Nucleus accumbens (tissue), 56 donors: ENCODE measurements around the gene CARM1.

Source experiments
- DNase-seq, 56 donors: peaks; one replicate each; lab custom pipeline; 2025; lab: John Stamatoyannopoulos, UW

The CARM1 gene

GRCh38 chr19:10896851-10897526 lies 25.6 kb downstream of the CARM1 start:
- DNase-seq, result no peak

GRCh38 chr19:10898633-10899032 lies 27.3 kb downstream of the CARM1 start:
- DNase-seq, result no peak

GRCh38 chr19:10899151-10899653 lies 27.8 kb downstream of the CARM1 start:
- DNase-seq, result peak in 10 of 56 donors; percentile 3 to 58 (median 22)

- DNase-seq, result no peak
Measured at GRCh38 chr19:10907925-10908324, 36.6 kb downstream of the CARM1 start.

- no peak for DNase-seq
Measured at GRCh38 chr19:10908380-10908960, 37.1 kb downstream of the CARM1 start.

- no peak for DNase-seq
Measured at GRCh38 chr19:10911579-10912363, 40.4 kb downstream of the CARM1 start.

- no peak for DNase-seq
Measured at GRCh38 chr19:10912619-10913018, 41.3 kb downstream of the CARM1 start.

- no peak for DNase-seq
Measured at GRCh38 chr19:10913716-10914340, 42.5 kb downstream of the CARM1 start.

GRCh38 chr19:10915130-10916091 lies 44.1 kb downstream of the CARM1 start:
- DNase-seq, result no peak

GRCh38 chr19:10916602-10917001 lies 45.2 kb downstream of the CARM1 start:
- DNase-seq, result no peak

GRCh38 chr19:10918359-10918758 lies 47.0 kb downstream of the CARM1 start:
- DNase-seq, result no peak

GRCh38 chr19:10919352-10920287 lies 48.3 kb downstream of the CARM1 start:
- peak in 7 of 56 donors; percentile 12 to 42 (median 23) for DNase-seq

- DNase-seq, result no peak
Measured at GRCh38 chr19:10920288-10920655, 48.9 kb downstream of the CARM1 start.

GRCh38 chr19:10920781-10921180 lies 49.4 kb downstream of the CARM1 start:
- no peak for DNase-seq

GRCh38 chr19:10921199-10921909 lies 50.0 kb downstream of the CARM1 start:
- DNase-seq, result peak in 14 of 56 donors; percentile 1 to 69 (median 16)

- no peak for DNase-seq
Measured at GRCh38 chr19:10921910-10922637, 50.7 kb downstream of the CARM1 start.

GRCh38 chr19:10922638-10923014 lies 51.3 kb downstream of the CARM1 start:
- DNase-seq, result no peak
